NCI-H2081 treated with DMSO at 0.1 percent for 48 hours (cell line): ENCODE data around the gene FAM117B.
"Not testable (repeated sequence)": the region's sequence is repeated elsewhere in the genome, so short reads cannot be mapped to it uniquely, and the experiment has no call there.

Experiments
- DNase-seq: peaks from one replicate; lab custom pipeline; 2025; lab: John Stamatoyannopoulos, UW

Gene FAM117B

GRCh38 chr2:202703091-202703490 lies 68.3 kb downstream of the FAM117B start:
- no peak for DNase-seq

DNA sequence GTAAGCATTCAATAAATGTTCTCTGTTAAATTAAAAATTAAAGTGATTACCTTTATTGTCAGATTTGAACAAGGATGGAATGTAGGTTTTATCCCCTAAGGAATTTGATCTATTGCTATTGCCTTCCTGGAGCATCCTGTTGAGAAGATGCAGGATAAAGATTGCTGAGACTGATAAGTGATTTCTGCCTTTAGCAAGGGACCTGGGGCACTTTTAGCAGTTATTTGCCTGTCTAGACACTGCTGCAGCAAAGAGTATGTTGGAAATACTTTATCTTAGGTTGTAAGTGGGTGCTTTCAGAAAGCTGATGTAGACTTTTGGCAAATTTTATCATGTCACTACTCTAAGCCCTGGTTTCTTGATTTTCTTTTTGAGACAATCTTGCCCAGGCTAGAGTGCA lies 69.5 kb downstream of the FAM117B start:
- DNase-seq = no peak

GRCh38 chr2:202705446-202706020 lies 70.8 kb downstream of the FAM117B start:
- no peak for DNase-seq

GRCh38 chr2:202714971-202715935 lies 80.5 kb downstream of the FAM117B start:
- not testable (repeated sequence) for DNase-seq

GRCh38 chr2:202716114-202716718 lies 81.4 kb downstream of the FAM117B start:
- DNase-seq = no peak

- no peak for DNase-seq
Measured at GRCh38 chr2:202716953-202717597, 82.3 kb downstream of the FAM117B start.

DNA sequence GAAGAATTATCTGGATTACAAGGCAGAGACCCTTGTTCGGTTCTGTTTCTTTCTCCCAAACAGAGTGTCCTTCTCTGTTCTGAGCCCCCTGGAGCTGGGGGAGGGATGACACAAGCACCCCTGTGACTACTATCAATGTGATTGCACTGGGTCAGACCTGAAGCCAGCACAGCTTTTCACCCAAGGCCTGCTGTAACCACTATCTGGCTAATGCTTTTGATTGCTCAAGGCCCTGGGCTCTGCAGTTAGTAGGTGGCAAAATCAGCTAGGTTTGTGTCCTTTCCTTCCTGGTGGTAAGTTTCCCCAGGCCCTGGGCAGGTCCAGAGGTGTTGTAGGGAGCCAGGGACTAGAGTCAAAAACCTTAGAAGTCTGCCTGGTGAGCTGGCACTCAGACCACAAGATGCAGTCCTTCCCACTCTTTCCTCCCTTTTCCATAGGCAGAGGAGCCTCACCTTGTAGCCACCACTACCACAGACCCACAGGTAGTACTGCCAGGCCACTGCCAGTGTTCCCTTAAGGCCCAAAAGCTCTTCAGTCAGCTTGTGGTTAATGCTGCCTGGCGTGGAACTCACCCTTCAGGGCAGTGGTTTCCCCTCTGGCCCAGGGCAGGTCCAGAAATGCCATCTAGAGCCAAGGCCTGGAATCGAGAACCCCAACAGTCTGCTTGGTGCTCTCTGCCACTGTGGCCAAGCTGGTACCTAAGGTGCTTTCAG lies 83.0 kb downstream of the FAM117B start:
- no peak for DNase-seq

DNA sequence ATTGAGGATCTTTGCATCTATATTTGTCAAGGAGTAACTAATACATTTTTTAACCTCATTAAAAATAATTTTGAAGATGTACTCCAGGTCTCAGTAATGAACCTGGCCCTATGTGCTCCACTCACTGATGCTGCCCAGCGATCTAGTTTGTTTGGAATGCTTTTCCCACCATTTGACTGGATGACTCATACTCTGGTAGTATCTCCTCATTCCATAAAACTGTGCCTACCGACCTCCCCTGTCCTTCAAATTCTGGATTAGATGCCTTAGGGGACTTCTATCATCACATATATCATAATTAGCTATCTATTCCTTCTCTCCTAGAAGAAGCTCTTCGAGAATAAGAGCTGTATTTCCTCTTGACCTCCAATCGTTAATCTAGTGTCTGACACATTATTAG lies 83.8 kb downstream of the FAM117B start:
- no peak for DNase-seq

DNA sequence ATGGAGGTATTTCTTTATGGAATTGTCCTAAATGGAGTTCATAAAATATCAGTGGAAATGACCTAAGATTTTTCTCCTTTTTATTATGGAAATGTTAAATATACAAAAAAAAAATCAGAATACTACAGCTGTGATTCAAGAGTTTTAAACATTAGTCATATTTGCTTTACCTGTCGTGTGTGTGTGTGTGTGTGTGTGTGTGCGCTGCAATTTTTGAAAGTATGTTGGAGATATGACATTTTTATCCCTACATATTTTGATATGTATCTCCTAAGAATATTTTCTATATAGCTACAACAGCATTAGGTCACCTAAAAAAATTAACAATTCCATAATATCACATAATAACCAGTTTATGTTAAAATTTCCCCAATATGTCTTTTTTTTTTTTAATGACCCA lies 85.5 kb downstream of the FAM117B start:
- no peak for DNase-seq

DNA sequence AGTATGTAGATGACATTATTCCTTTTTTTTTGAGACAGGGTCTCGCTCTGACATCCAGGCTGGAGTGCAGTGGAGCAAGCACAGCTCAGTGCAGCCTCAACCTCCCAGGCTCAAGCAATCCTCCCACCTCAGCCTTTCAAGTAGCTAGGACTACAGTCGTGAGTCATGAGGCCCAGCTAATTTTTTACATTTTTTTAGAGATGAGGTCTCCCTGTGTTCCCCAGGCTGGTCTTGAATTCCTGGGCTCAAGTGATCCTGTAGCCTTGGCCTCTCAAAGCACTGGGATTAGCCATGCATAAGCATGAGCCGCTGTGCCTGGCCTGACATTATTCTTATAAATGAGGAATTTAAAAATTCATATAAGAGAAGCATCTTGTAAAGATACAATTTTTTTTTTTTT lies 86.9 kb downstream of the FAM117B start:
- DNase-seq = no peak

GRCh38 chr2:202723746-202724145 lies 89.0 kb downstream of the FAM117B start:
- DNase-seq = no peak

GRCh38 chr2:202726070-202726469 lies 91.3 kb downstream of the FAM117B start:
- no peak for DNase-seq

GRCh38 chr2:202736826-202737225 lies 102.1 kb downstream of the FAM117B start:
- DNase-seq = no peak

DNA sequence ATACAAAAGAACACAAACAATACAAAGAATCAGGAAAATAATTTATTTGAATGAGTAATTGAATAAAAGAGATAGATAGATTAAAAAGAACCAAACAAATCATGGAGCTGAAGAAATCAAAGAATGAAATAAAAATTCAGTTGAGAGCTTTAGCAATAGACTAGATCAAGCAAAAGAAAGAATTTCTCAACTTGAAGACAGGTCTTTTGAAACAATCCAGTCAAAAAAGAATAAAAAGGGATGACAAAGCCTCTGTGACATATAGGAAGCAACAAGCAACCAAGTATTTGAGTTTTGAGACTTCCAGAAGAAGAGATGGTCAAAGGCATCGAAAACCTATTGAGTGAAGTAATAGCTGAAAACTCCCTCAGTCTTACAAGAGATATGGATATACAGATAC lies 108.8 kb downstream of the FAM117B start:
- DNase-seq = no peak

DNA sequence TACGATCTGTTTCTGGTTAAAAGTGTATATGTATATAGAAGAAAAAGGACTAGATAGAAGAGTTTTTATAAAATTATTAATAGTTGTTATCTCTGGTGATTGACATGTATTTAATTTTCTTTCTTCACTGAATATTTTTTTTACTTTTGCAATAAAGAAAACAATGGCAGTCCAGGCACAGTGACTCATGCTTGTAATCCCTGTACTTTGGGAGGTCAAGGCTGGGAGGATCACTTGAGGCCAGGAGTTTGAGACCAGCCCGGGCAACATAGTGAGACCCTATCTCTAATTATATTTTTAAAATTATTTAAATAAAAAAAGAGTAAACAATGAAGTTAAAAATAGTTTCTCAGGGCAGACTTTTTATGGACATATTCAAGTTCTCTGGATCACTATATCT lies 114.7 kb downstream of the FAM117B start:
- no peak for DNase-seq

DNA sequence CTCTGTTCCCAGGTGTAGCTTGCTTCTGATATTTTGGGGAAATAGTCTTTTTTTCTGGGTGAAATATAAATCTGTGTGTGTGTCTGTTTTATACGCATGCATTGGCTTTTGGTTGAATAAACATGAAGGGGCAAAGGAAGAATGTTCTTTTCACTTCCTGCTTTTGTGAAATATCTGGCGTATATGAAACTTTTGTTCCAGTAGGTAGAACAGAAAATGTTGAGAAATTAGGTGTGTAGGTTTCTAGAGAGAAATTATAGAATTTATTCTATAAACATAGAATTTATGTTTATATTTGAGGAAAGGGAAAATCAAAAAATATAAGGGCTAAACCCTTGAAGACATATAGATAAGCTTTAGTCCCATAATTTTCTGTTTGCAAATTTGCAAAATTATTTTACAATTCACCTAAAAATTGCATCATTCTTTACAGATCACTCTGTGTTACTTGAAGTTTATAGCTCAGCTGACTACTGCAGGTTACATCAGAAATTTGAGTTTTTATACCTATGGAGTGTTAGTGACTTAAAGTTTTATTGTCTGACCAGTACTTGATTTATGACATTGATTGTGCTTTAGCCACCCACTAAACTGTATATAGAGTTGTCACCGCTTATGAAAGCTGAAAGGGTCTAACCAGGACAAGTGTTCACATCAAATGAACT lies 116.1 kb downstream of the FAM117B start:
- no peak for DNase-seq

DNA sequence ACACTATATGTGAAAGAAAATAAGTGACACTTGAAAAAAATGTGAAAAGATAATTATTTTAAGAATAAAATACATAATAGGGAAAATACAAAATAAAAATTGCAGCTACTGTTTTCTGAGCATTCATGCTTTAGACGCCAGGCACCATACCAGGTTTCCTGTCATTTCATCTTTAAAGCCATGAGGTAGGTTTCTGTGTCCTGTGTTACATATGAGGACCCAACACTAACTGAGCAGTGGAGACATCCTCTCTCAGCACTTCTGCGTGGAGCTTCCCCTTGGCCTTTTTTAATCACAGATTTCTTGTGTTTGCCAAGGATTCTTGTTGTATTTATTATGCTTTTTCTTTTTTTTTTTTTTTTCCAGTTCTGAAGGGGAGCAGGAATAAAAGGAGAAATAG lies 117.3 kb downstream of the FAM117B start:
- no peak for DNase-seq

- DNase-seq = no peak
Measured at GRCh38 chr2:202754936-202755335, 120.2 kb downstream of the FAM117B start.

DNA sequence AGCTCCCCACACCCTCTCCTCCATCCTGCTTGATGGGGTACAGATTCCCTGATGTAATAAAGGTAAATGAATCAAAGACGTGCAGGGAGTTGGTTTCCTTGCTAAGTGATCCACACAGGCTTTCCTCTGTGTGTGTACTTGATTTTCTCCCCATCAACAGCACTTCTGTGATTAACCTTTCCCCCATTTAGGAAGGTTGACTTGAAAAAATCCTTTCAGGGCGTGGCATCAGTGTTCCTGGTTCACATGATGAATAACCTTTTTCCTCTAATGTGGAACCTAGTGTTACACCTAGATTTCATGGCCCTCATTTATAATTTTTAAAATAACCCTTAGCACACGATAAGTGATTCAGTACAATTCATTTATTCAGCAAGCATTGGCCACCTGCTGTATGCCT lies 121.8 kb downstream of the FAM117B start:
- DNase-seq = no peak

DNA sequence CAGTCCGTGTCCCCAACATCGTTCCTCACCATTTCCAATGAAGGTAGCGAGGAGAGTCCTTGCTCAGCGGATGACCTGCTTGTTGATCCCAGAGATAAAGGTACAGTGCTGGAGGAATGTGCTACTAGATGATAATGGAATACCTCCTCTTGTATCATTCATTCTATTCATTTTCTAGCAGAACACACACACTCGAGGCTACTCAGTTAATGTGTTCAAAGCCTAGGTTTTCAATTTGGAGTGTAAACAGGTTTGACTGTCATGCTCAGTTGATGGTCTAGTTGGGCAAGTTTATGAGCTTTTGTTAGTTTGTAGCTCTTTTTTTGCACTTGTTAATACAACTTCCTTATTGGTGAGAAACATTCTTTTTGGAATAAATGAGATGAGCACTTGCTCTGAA lies 122.6 kb downstream of the FAM117B start:
- DNase-seq = no peak

- DNase-seq = no peak
Measured at GRCh38 chr2:202758128-202758527, 123.4 kb downstream of the FAM117B start.
